Neural cell (in vitro differentiated cells): ENCODE data around the gene SOX5. TPM values are rescaled to one million over a fixed set of nuclear protein-coding genes. Genes with fewer than 3 reads are reported as not detected.

Source experiments
- H2AFZ ChIP-seq: fragments of 200-600, 300-800 bp; sonication (generic), shearing (Covaris generic); 2 replicates; pipeline ENCODE4 v1.6.0; 2014; ENCODE audit warnings: low read depth, mild to moderate bottlenecking, antibody characterized with exemption, low read length, moderate library complexity
- H3F3A ChIP-seq: fragments of 200-600 bp; shearing (Covaris generic); 2 replicates; pipeline ENCODE4 v1.6.1; 2016; ENCODE audit warnings: mild to moderate bottlenecking, moderate library complexity, mixed read lengths, antibody characterized with exemption, low read length; ENCODE audit not compliant: insufficient read depth, poor library complexity, severe bottlenecking
- H3K27ac ChIP-seq: fragments of 200-600, 300-800 bp; sonication (generic), shearing (Covaris generic); 2 replicates; pipeline ENCODE4 v1.5.1; 2014; ENCODE audit warnings: mild to moderate bottlenecking, low read length, moderate library complexity
- H3K27me3 ChIP-seq: fragments of 300-800, 200-600 bp; sonication (generic), shearing (Covaris generic); 2 replicates; pipeline ENCODE4 v1.6.0; 2014; ENCODE audit warnings: mild to moderate bottlenecking, low read depth, low read length, moderate library complexity; ENCODE audit not compliant: insufficient read depth
- H3K36me3 ChIP-seq: fragments of 300-800, 200-600 bp; sonication (generic), shearing (Covaris generic); 2 replicates; pipeline ENCODE4 v1.5.1; 2014; ENCODE audit warnings: mild to moderate bottlenecking, antibody characterized with exemption, low read length, moderate library complexity; ENCODE audit not compliant: insufficient read depth
- H3K4me2 ChIP-seq: fragments of 300-800, 200-600 bp; sonication (generic), shearing (Covaris generic); 2 replicates; pipeline ENCODE4 v1.6.0; 2014; ENCODE audit warnings: mild to moderate bottlenecking, low read length
- H3K4me3 ChIP-seq: fragments of 300-800, 200-600 bp; sonication (generic), shearing (Covaris generic); 2 replicates; pipeline ENCODE4 v1.5.1; 2014; ENCODE audit warnings: mild to moderate bottlenecking, low read length, moderate library complexity
- H3K79me2 ChIP-seq: fragments of 200-600 bp; shearing (Covaris generic); replicated peaks from 2 replicates; pipeline ENCODE4 v1.6.0; 2014; ENCODE audit warnings: mild to moderate bottlenecking, low read length, moderate library complexity; ENCODE audit not compliant: insufficient read depth
- H3K9ac ChIP-seq: fragments of 300-800, 200-600 bp; sonication (generic), shearing (Covaris generic); 2 replicates; pipeline ENCODE4 v1.6.1; 2016; ENCODE audit warnings: mild to moderate bottlenecking, low read length, mixed read lengths
- H3K9me2 ChIP-seq: fragments of 200-600 bp; shearing (Covaris generic); 2 replicates; pipeline ENCODE4 v1.6.1; 2016; ENCODE audit warnings: mild to moderate bottlenecking, low read length, mixed read lengths; ENCODE audit not compliant: insufficient read depth
- H3K9me3 ChIP-seq: fragments of 200-600, 300-800 bp; sonication (generic), shearing (Covaris generic); 2 replicates; pipeline ENCODE4 v1.6.1; 2016; ENCODE audit warnings: mild to moderate bottlenecking, mixed run types, low read length, moderate library complexity, mixed read lengths
- H4K20me1 ChIP-seq: fragments of 200-600 bp; shearing (Covaris generic); 2 replicates; pipeline ENCODE4 v1.6.1; 2016; ENCODE audit warnings: mild to moderate bottlenecking, mixed run types; ENCODE audit not compliant: insufficient read depth
- CTCF ChIP-seq: fragments of 450-650 bp; IDR thresholded peaks from 2 replicates; pipeline ENCODE4 v1.5.1; 2014; ENCODE audit warnings: antibody characterized with exemption, mild to moderate bottlenecking, moderate library complexity; ENCODE audit not compliant: poor library complexity, severe bottlenecking
- EP300 ChIP-seq: fragments of 450-650 bp; conservative IDR thresholded peaks from 2 replicates; pipeline ENCODE4 v1.6.1; 2014; ENCODE audit warnings: antibody characterized with exemption, mild to moderate bottlenecking, moderate library complexity; ENCODE audit not compliant: poor library complexity, severe bottlenecking
- EZH2 ChIP-seq: fragments of 200-600, 300-800 bp; shearing (Covaris generic), sonication (generic); IDR thresholded peaks from 2 replicates; pipeline ENCODE4 v1.6.1; 2014; ENCODE audit warnings: antibody characterized with exemption, low read length, borderline replicate concordance, mild to moderate bottlenecking; ENCODE audit not compliant: insufficient read depth, poor library complexity, severe bottlenecking
- MXI1 ChIP-seq: fragments of 450-650 bp; conservative IDR thresholded peaks from 2 replicates; pipeline ENCODE4 v1.6.1; 2014; ENCODE audit warnings: antibody characterized with exemption, mild to moderate bottlenecking; ENCODE audit not compliant: poor library complexity, severe bottlenecking
- POLR2AphosphoS5 ChIP-seq: IDR thresholded peaks from 2 replicates; pipeline ENCODE4 v1.6.1; 2012
- RAD21 ChIP-seq: fragments of 450-650 bp; conservative IDR thresholded peaks from 2 replicates; pipeline ENCODE4 v1.6.1; 2014; ENCODE audit warnings: antibody characterized with exemption, mild to moderate bottlenecking, moderate library complexity
- REST ChIP-seq: IDR thresholded peaks from 2 replicates; pipeline ENCODE4 v1.6.1; 2012; ENCODE audit warnings: borderline replicate concordance
- SMC3 ChIP-seq: fragments of 450-650 bp; conservative IDR thresholded peaks from 2 replicates; pipeline ENCODE4 v1.6.1; 2014; ENCODE audit warnings: antibody characterized with exemption, mild to moderate bottlenecking, moderate library complexity; ENCODE audit not compliant: poor library complexity
- TAF1 ChIP-seq: IDR thresholded peaks from 2 replicates; pipeline ENCODE4 v1.6.1; 2012; ENCODE audit warnings: low read depth
- polyA plus RNA-seq: library from polyadenylated mRNA; depleted of rRNA; stranded (reverse); fragments of >200 nt; gene quantifications from 2 replicates; pipeline ENCODE4 v1.2.3, GENCODE V29; 2014

Gene SOX5
- polyA plus RNA-seq, 1 donor from 2014 or later, result 1.8 TPM

GRCh38 chr12:23763724-23764123 is 185.7 kb downstream of the SOX5 start:
- H3K36me3 ChIP-seq, result no peaks in the 10 kb centered on the region
- no peaks in the 10 kb centered on the region for H3K27me3 ChIP-seq
- no peaks in the 10 kb centered on the region for H4K20me1 ChIP-seq
- no peaks in the 10 kb centered on the region for H3F3A ChIP-seq
- no peak overlapping the region for H3K9ac ChIP-seq
- peaks cover 22% of the 10 kb centered on the region for H3K79me2 ChIP-seq
- H2AFZ ChIP-seq, result no peak overlapping the region
- H3K4me2 ChIP-seq, result no peak overlapping the region
- no peak overlapping the region for H3K27ac ChIP-seq
- H3K9me2 ChIP-seq, result no peaks in the 10 kb centered on the region
- no peaks in the 10 kb centered on the region for H3K9me3 ChIP-seq
- no peak overlapping the region for H3K4me3 ChIP-seq
- no peak for TF ChIP-seq CTCF
- no peak for TF ChIP-seq MXI1
- no peak for TF ChIP-seq TAF1
- TF ChIP-seq REST, result no peak
- no peak for TF ChIP-seq SMC3

GRCh38 chr12:23760495-23760894 is 189.0 kb downstream of the SOX5 start:
- Histone ChIP-seq H3K27me3 (no peaks in the 10 kb centered on the region), H3K79me2 (peaks cover 14% of the 10 kb centered on the region), H3K4me3 (no peak overlapping the region), H3F3A (peaks cover 4% of the 10 kb centered on the region), H4K20me1 (no peaks in the 10 kb centered on the region), H3K9me3 (no peaks in the 10 kb centered on the region), H3K36me3 (no peaks in the 10 kb centered on the region), H3K9ac (no peak overlapping the region), H2AFZ (no peak overlapping the region), H3K4me2 (no peak overlapping the region), H3K9me2 (no peaks in the 10 kb centered on the region), H3K27ac (no peak overlapping the region)
- TF ChIP-seq POLR2AphosphoS5, result no peak

- no peaks in the 10 kb centered on the region for H4K20me1 ChIP-seq
- H3K79me2 ChIP-seq, result peaks cover 9% of the 10 kb centered on the region
- H3K36me3 ChIP-seq, result no peaks in the 10 kb centered on the region
- no peaks in the 10 kb centered on the region for H3K9me3 ChIP-seq
- H3K27ac ChIP-seq, result no peak overlapping the region
- H3F3A ChIP-seq, result peaks cover 4% of the 10 kb centered on the region
- H3K9ac ChIP-seq, result no peak overlapping the region
- no peak overlapping the region for H2AFZ ChIP-seq
- TF ChIP-seq EZH2 (no peak), RAD21 (no peak), EP300 (no peak), MXI1 (no peak), TAF1 (no peak), POLR2AphosphoS5 (no peak)
- H3K4me3 ChIP-seq, result no peak overlapping the region
- H3K27me3 ChIP-seq, result no peaks in the 10 kb centered on the region
- H3K9me2 ChIP-seq, result no peaks in the 10 kb centered on the region
- no peak overlapping the region for H3K4me2 ChIP-seq
Measured at GRCh38 chr12:23758608-23759007, 190.9 kb downstream of the SOX5 start.
